Mesendoderm (in vitro differentiated cells): ENCODE measurements around the gene ANKRD60.

Source experiments
- DNase-seq: peaks from one replicate; pipeline ENCODE4 v3.0.0; 2013
- H2AK5ac ChIP-seq: 2 replicates; pipeline ENCODE4 v1.6.1; 2013; ENCODE audit warnings: low read length, inconsistent platforms
- H2BK120ac ChIP-seq: 2 replicates; pipeline ENCODE4 v1.6.1; 2013; ENCODE audit warnings: low read depth, mild to moderate bottlenecking, low read length, moderate library complexity, mixed read lengths
- H2BK15ac ChIP-seq: replicated peaks from 2 replicates; pipeline ENCODE4 v1.6.1; 2013; ENCODE audit warnings: low read depth, mild to moderate bottlenecking, moderate library complexity
- H2BK5ac ChIP-seq: 2 replicates; pipeline ENCODE4 v1.6.1; 2013; ENCODE audit warnings: low read length, inconsistent platforms
- H3K18ac ChIP-seq: 2 replicates; pipeline ENCODE4 v1.6.1; 2013; ENCODE audit warnings: mild to moderate bottlenecking, low read length, mixed read lengths
- H3K23ac ChIP-seq: one replicate; pipeline ENCODE4 v1.6.1; 2013; ENCODE audit warnings: low read length
- H3K27ac ChIP-seq: 2 replicates; pipeline ENCODE4 v1.5.1; 2013; ENCODE audit warnings: low read depth, mild to moderate bottlenecking, inconsistent platforms, low read length, moderate library complexity
- H3K27me3 ChIP-seq: 2 replicates; pipeline ENCODE4 v1.6.1; 2013; ENCODE audit warnings: low read length, control low read depth, mild to moderate bottlenecking, inconsistent platforms; ENCODE audit not compliant: insufficient read depth, poor library complexity
- H3K36me3 ChIP-seq: 2 replicates; pipeline ENCODE4 v1.6.1; 2013; ENCODE audit warnings: low read length, inconsistent platforms; ENCODE audit not compliant: control insufficient read depth, insufficient read depth
- H3K4ac ChIP-seq: one replicate; pipeline ENCODE4 v1.6.1; 2013; ENCODE audit warnings: low read depth, mild to moderate bottlenecking, low read length, moderate library complexity
- H3K4me1 ChIP-seq: 2 replicates; pipeline ENCODE4 v1.6.1; 2013; ENCODE audit warnings: low read depth, low read length, inconsistent platforms; ENCODE audit not compliant: control insufficient read depth
- H3K4me2 ChIP-seq: 2 replicates; pipeline ENCODE4 v1.6.1; 2013; ENCODE audit warnings: low read length
- H3K4me3 ChIP-seq: 2 replicates; pipeline ENCODE4 v1.5.1; 2013; ENCODE audit warnings: mild to moderate bottlenecking, low read length
- H3K56ac ChIP-seq: one replicate; pipeline ENCODE4 v1.6.1; 2013; ENCODE audit warnings: low read length
- H3K79me1 ChIP-seq: 2 replicates; pipeline ENCODE4 v1.6.1; 2013; ENCODE audit warnings: low read length, inconsistent platforms
- H3K79me2 ChIP-seq: 2 replicates; pipeline ENCODE4 v1.6.1; 2013; ENCODE audit warnings: mild to moderate bottlenecking, low read length; ENCODE audit not compliant: control insufficient read depth, insufficient read depth
- H3K9ac ChIP-seq: 2 replicates; pipeline ENCODE4 v1.6.1; 2013; ENCODE audit warnings: low read length, inconsistent platforms
- H4K5ac ChIP-seq: one replicate; pipeline ENCODE4 v1.6.1; 2013; ENCODE audit warnings: low read length
- H4K8ac ChIP-seq: one replicate; pipeline ENCODE4 v1.6.1; 2013; ENCODE audit warnings: low read depth, mild to moderate bottlenecking, control low read depth, low read length, moderate library complexity
- WGBS: extraction: QIAGEN DNeasy Blood & Tissue Kit; methylation state at CpG from one replicate; pipeline ENCODE4 v1.1.7; 2013; ENCODE audit warnings: low lambda C conversion rate, missing lambda C conversion rate; ENCODE audit not compliant: insufficient coverage; ENCODE audit errors: extremely low coverage; 5-methylcytosine and 5-hydroxymethylcytosine counted together

Gene ANKRD60

DNA sequence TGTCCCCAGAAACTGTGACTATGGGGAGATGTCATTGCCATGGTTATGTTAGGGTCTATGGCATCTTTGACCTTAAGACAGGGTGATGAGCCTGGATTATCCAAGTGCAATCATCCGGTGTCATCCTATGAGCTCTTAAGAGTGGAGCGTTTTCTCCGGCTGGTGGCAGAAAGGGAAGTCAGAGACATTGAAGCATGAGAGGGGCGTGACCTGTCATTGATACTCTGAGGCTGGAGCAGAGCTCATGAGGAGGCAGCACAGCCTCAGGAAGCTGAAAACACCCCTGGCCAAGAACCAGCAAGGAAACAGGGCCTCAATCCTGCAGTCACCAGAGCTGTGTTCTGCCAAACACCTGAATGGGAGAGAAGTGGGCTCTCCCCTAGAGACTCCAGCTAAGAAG lies 59.6 kb downstream of the ANKRD60 start:
- WGBS: no CpG with 5 or more reads among the region's 4 CpGs
- no peak overlapping the region for H2AK5ac ChIP-seq
- H4K5ac ChIP-seq: no peak overlapping the region
- H3K9ac ChIP-seq: no peak overlapping the region
- H3K36me3 ChIP-seq: no peaks in the 10 kb centered on the region
- no peaks in the 10 kb centered on the region for H3K4me1 ChIP-seq
- no peaks in the 10 kb centered on the region for H3K27me3 ChIP-seq
- no peaks in the 10 kb centered on the region for H3K79me1 ChIP-seq
- no peak overlapping the region for H2BK5ac ChIP-seq
- no peak overlapping the region for H3K4me2 ChIP-seq
- H3K4me3 ChIP-seq: no peak overlapping the region
- H3K56ac ChIP-seq: no peak overlapping the region
- no peak overlapping the region for H4K8ac ChIP-seq
- no peak overlapping the region for H3K4ac ChIP-seq
- no peak for DNase-seq
- H3K79me2 ChIP-seq: no peaks in the 10 kb centered on the region
- no peak overlapping the region for H3K27ac ChIP-seq
- no peak overlapping the region for H2BK15ac ChIP-seq
- no peak overlapping the region for H3K18ac ChIP-seq
- no peak overlapping the region for H2BK120ac ChIP-seq
- no peak overlapping the region for H3K23ac ChIP-seq

DNA sequence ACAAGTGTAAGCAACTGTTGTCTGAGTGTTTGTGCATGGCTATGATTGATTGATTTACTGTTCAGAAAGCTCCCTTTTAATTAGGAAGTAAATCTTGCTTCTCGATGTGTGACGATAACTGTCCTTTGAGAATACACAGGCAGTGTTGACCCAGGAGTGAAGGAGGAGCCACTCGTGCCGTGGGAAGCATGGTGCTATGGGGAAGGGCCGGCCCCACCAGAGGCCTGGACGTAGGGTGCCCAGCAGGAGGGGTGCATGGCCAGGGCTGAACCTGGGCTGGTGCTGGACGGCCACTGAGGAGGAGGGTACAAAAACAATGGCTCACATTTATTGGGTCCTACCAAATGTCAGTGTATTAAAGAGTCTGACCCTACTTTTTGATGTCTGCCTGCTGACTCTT lies 60.7 kb downstream of the ANKRD60 start:
- no CpG with 5 or more reads among the region's 7 CpGs for WGBS
- Histone ChIP-seq H3K23ac (no peak overlapping the region), H3K4me2 (no peak overlapping the region)

More for the DNA sequence above, 60.7 kb downstream of the ANKRD60 start:
- H2BK5ac ChIP-seq: no peak overlapping the region
- DNase-seq: no peak
- no peaks in the 10 kb centered on the region for H3K36me3 ChIP-seq
- no peak overlapping the region for H3K56ac ChIP-seq
- no peak overlapping the region for H4K8ac ChIP-seq
- no peak overlapping the region for H3K4ac ChIP-seq
- H2BK120ac ChIP-seq: no peak overlapping the region
- no peak overlapping the region for H3K9ac ChIP-seq
- no peak overlapping the region for H2BK15ac ChIP-seq
- no peak overlapping the region for H3K18ac ChIP-seq
- no peaks in the 10 kb centered on the region for H3K79me2 ChIP-seq
- no peak overlapping the region for H3K4me3 ChIP-seq
- no peak overlapping the region for H2AK5ac ChIP-seq
- H4K5ac ChIP-seq: no peak overlapping the region
- no peaks in the 10 kb centered on the region for H3K4me1 ChIP-seq
- H3K27me3 ChIP-seq: no peaks in the 10 kb centered on the region
- H3K79me1 ChIP-seq: no peaks in the 10 kb centered on the region
- no peak overlapping the region for H3K27ac ChIP-seq
